Right atrium auricular region (tissue), 2 donors: ENCODE results near the gene MLPH. TPM values are rescaled to one million over a fixed set of nuclear protein-coding genes. Genes with fewer than 3 reads are reported as not detected.
"Not testable (repeated sequence)": the region's sequence is repeated elsewhere in the genome, so short reads cannot be mapped to it uniquely, and the experiment has no call there.

Experiments used
- DNase-seq: peaks from one replicate; pipeline ENCODE4 v3.0.0-alpha.2; 2019; ENCODE audit warnings: low spot score
- H3K27ac ChIP-seq, 2 donors: fragments of 200-600 bp; sonication (generic); 1 replicate in 1 of 2; 2 replicates in 1 of 2; pipeline ENCODE4 v1.5.1; 2016 to 2019
- H3K27me3 ChIP-seq, 2 donors: fragments of 200-600 bp; sonication (generic); one replicate each; pipeline versions ENCODE4 v1.5.1 to v1.6.0; 2017 to 2019
- H3K36me3 ChIP-seq: fragments of 200-600 bp; sonication (generic); one replicate; pipeline ENCODE4 v1.5.1; 2016
- H3K4me1 ChIP-seq, 2 donors: fragments of 200-600 bp; sonication (generic); one replicate each; pipeline versions ENCODE4 v1.5.1 to v1.6.0; 2017 to 2019
- H3K4me3 ChIP-seq, 2 donors: fragments of 200-600 bp; sonication (generic); 1 replicate in 1 of 2; 2 replicates in 1 of 2; pipeline ENCODE4 v1.5.1; 2017 to 2019; ENCODE audit warnings: mild to moderate bottlenecking in 1 of 2, moderate library complexity in 1 of 2
- H3K9me3 ChIP-seq, 2 donors: fragments of 200-600 bp; sonication (generic); one replicate each; pipeline ENCODE4 v1.5.1; 2019
- CTCF ChIP-seq, 2 donors: fragments of 200-600 bp; sonication (generic); IDR thresholded peaks; one replicate each; pipeline ENCODE4 v1.5.1; 2019; ENCODE audit warnings: antibody characterized with exemption in 2 of 2
- total RNA-seq, 2 donors: library from RNA; depleted of rRNA; stranded (reverse); fragments of >200 nt; gene quantifications; one replicate each; pipeline ENCODE4 v1.1.0, GENCODE V29; 2016

MLPH gene
- total RNA-seq, 2 donors from 2014 or later: 27.1 to 108 TPM

- H3K9me3 ChIP-seq: no peaks in the 10 kb centered on the region
- peaks cover 0 to 8% of the 10 kb centered on the region in 2 donors for H3K4me1 ChIP-seq
- no peak overlapping the region for H3K4me3 ChIP-seq
- H3K27me3 ChIP-seq: no peaks in the 10 kb centered on the region
- no peaks in the 10 kb centered on the region for H3K36me3 ChIP-seq
- no peak for TF ChIP-seq CTCF (IDR thresholded peaks at IDR 0.05)
- no peak for DNase-seq
- no peak overlapping the region for H3K27ac ChIP-seq
These were observed 19.4 kb upstream of the MLPH start for GRCh38 chr2:237467447-237468179.

DNA sequence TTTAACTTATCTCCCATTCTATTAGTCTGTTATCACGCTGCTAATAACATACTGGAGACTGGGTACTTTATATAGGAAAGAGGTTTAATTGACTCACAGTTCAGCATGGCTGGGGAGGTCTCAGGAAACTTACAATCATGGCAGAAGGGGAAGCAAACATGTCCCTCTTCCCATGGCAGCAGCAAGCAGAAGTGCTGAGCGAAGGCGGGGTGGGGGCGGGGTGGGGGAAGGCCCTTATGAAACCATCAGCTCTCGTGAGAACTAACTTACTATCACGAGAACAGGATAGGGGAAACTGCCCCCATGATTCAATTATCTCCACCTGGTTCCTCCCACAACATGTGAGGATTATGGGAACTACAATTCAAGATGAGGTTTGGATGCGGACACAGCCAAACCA lies 17.6 kb upstream of the MLPH start:
- H3K4me1 ChIP-seq: peaks cover under 1 to 17% of the 10 kb centered on the region in 2 donors
- not testable (repeated sequence) for H3K27ac ChIP-seq, H3K4me3 ChIP-seq, H3K9me3 ChIP-seq, DNase-seq, H3K36me3 ChIP-seq, H3K27me3 ChIP-seq

- H3K9me3 ChIP-seq: no peaks in the 10 kb centered on the region
- no peaks in the 10 kb centered on the region for H3K36me3 ChIP-seq
- no peak for DNase-seq
- no peaks in the 10 kb centered on the region for H3K27me3 ChIP-seq
- peaks cover 3 to 22% of the 10 kb centered on the region in 2 donors for H3K4me1 ChIP-seq
- no peak overlapping the region for H3K27ac ChIP-seq
- H3K4me3 ChIP-seq: no peak overlapping the region
- no peak for TF ChIP-seq CTCF (IDR thresholded peaks at IDR 0.05)
These were observed 17.2 kb upstream of the MLPH start for GRCh38 chr2:237469849-237470248.

- Histone ChIP-seq H3K4me1 (peaks cover 3 to 27% of the 10 kb centered on the region in 2 donors), H3K4me3 (no peak overlapping the region), H3K27me3 (no peaks in the 10 kb centered on the region), H3K9me3 (no peaks in the 10 kb centered on the region), H3K36me3 (no peaks in the 10 kb centered on the region), H3K27ac (no peak overlapping the region)
- no peak for TF ChIP-seq CTCF (IDR thresholded peaks at IDR 0.05)
- DNase-seq: no peak
These were observed 16.1 kb upstream of the MLPH start for GRCh38 chr2:237470914-237471313.

DNA sequence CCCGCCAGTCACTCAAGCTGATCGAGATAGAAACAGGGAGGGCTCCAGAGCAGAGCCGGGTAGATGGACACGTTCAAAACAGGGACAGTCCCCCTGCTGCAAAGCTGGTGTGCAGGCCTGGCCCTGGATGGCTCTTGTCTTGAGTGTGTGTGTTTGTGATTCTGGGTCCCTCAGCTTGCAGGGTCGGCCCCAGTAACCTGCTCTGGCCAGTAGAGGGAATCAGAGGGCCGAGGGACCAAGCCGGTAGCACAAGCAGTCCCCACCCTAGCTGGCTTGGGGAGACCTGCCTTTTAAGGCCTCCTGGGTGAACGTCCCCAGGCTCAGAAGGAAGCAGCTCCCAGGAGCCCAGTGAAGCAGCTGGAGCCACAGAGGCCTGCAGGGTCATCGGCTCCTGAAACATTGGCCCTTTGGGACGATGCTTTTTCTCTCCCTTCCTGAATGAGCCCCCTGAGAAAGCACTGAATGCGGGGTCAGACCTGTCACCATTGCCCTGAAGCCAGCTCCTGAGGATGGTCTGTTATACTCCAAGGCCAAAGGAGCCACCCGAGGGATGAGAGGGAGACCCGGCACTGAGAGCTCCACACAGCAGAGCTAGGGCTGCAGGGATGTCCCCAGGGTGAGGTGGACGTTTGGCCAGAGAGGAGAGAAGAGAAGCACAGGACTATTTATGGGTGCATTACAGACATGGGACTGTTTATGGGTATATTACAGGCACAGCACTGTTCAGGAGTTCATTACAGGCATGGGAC lies 15.4 kb upstream of the MLPH start:
- peak; percentile 69 to 80 for TF ChIP-seq CTCF (IDR thresholded peaks at IDR 0.05)
- Histone ChIP-seq H3K4me1 (peaks cover 3 to 34% of the 10 kb centered on the region in 2 donors), H3K27me3 (no peaks in the 10 kb centered on the region), H3K9me3 (no peaks in the 10 kb centered on the region), H3K4me3 (no peak overlapping the region), H3K36me3 (no peaks in the 10 kb centered on the region), H3K27ac (no peak overlapping the region)
- no peak for DNase-seq

GRCh38 chr2:237472187-237472712 lies 14.8 kb upstream of the MLPH start:
- no peak overlapping the region for H3K27ac ChIP-seq
- peaks cover 3 to 34% of the 10 kb centered on the region in 2 donors for H3K4me1 ChIP-seq
- H3K4me3 ChIP-seq: no peak overlapping the region
- TF ChIP-seq CTCF (IDR thresholded peaks at IDR 0.05): no peak
- H3K36me3 ChIP-seq: no peaks in the 10 kb centered on the region
- H3K9me3 ChIP-seq: no peaks in the 10 kb centered on the region
- H3K27me3 ChIP-seq: no peaks in the 10 kb centered on the region
- no peak for DNase-seq
